Activated CD4-positive, alpha-beta memory T cell treated with anti-CD3 and anti-CD28 coated beads, Interleukin-2, amount 10 ng/mL, durations not matched to agents 7 days and 5 days (primary cell): Measurements from ENCODE around the gene VTI1A. TPM values are rescaled to one million over a fixed set of nuclear protein-coding genes. Genes with fewer than 3 reads are reported as not detected.
"Not testable (repeated sequence)": the region's sequence is repeated elsewhere in the genome, so short reads cannot be mapped to it uniquely, and the experiment has no call there.

Experiments used
- CTCF ChIA-PET: fragments of 350-600 bp; sonication (Branson Sonifier 250); formaldehyde crosslinking; loops from one replicate; lab custom pipeline; 2021; ENCODE audit warnings: antibody characterized with exemption, inconsistent platforms; lab: Charles Lee
- POLR2A ChIA-PET: fragments of 350-600 bp; sonication (Branson Sonifier 250); formaldehyde crosslinking; loops from one replicate; lab custom pipeline; 2021; ENCODE audit warnings: antibody characterized with exemption; lab: Charles Lee
- DNase-seq: peaks from one replicate; pipeline ENCODE4 v3.0.0-alpha.2; 2020
- H3K27ac Mint-ChIP-seq: one replicate; pipeline ENCODE4 v1.8.0; 2021; ENCODE audit warnings: mild to moderate bottlenecking, mixed read lengths
- H3K27me3 Mint-ChIP-seq: one replicate; pipeline ENCODE4 v1.8.0; 2021; ENCODE audit warnings: mixed read lengths
- H3K36me3 Mint-ChIP-seq: one replicate; pipeline ENCODE4 v1.8.0; 2021; ENCODE audit warnings: low read depth, mixed read lengths
- H3K4me1 Mint-ChIP-seq: one replicate; pipeline ENCODE4 v1.8.0; 2021; ENCODE audit warnings: mixed read lengths
- H3K4me3 Mint-ChIP-seq: one replicate; pipeline ENCODE4 v1.8.0; 2021; ENCODE audit warnings: mild to moderate bottlenecking, mixed read lengths
- H3K9me3 Mint-ChIP-seq: one replicate; pipeline ENCODE4 v1.8.0; 2021; ENCODE audit warnings: mixed read lengths
- total RNA-seq, 2 experiments: library from RNA; stranded (reverse); gene quantifications; one replicate each; pipeline ENCODE4 v1.2.3, GENCODE V29; 2021

VTI1A gene
- total RNA-seq, 2 experiments from 2014 or later: 32.9 to 37.3 TPM

GRCh38 chr10:112588225-112588990, 141.4 kb downstream of the VTI1A start:
- Mint-ChIP-seq H3K4me1 (no peaks in the 10 kb centered on the region), H3K27me3 (no peaks in the 10 kb centered on the region), H3K27ac (no peak overlapping the region), H3K9me3 (peaks cover 2% of the 10 kb centered on the region), H3K36me3 (no peaks in the 10 kb centered on the region), H3K4me3 (no peak overlapping the region)
- ChIA-PET POLR2A (no interaction called here), CTCF (interaction anchor here (0.7 kb wide), 1 partner anchor 41 kb away, joined by 3 read pairs; no protein-coding TSS in a partner anchor)
- no peak for DNase-seq

DNA sequence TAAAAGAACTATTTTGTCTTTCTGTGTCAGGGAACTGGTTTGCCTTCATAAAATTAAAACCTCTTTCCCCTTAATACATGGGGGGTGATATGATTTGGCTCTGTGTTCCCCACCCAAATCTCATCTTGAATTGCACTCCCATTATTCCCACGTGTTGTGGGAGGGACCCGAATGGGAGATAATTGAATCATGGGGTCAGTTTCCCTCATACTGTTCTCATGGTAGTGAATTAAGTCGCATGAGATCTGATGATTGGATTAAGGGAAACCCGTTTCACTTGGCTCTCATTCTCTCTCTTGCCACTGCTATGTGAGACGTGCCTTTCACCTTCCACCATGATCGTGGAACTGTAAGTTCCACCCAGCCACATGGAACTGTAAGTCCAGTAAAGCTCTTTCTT, 142.1 kb downstream of the VTI1A start:
- Mint-ChIP-seq H3K9me3 (peaks cover 2% of the 10 kb centered on the region), H3K27ac (no peak overlapping the region), H3K27me3 (no peaks in the 10 kb centered on the region), H3K36me3 (no peaks in the 10 kb centered on the region), H3K4me1 (no peaks in the 10 kb centered on the region), H3K4me3 (no peak overlapping the region)
- ChIA-PET CTCF (no interaction called here), POLR2A (no interaction called here)
- DNase-seq: no peak

GRCh38 chr10:112590786-112591185, 143.8 kb downstream of the VTI1A start:
- H3K27ac Mint-ChIP-seq, H3K9me3 Mint-ChIP-seq, H3K4me3 Mint-ChIP-seq, H3K4me1 Mint-ChIP-seq, H3K27me3 Mint-ChIP-seq, DNase-seq, H3K36me3 Mint-ChIP-seq, CTCF ChIA-PET, POLR2A ChIA-PET: not testable (repeated sequence)

DNA sequence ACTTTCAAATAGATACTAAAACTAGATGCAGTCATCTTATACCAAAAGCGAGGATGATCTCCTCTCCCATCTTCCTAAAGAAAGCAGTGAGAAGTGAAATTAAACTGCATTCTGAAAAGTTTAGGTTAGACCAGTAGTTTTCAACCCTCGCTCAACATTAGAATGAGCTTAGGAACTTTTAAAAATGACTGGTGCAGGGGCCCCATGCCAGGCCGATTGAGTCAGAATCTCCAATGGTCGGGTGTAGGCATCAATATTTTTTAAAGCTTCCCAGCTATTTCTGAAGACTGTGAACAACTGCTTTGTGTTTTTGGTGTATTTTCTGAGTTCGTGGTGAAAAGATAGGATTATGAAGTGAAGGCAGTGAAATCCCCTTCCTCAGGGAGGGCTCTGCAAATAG, 146.0 kb downstream of the VTI1A start:
- H3K27ac Mint-ChIP-seq: no peak overlapping the region
- no peaks in the 10 kb centered on the region for H3K4me1 Mint-ChIP-seq
- no peak overlapping the region for H3K4me3 Mint-ChIP-seq
- H3K27me3 Mint-ChIP-seq: no peaks in the 10 kb centered on the region
- peaks cover 2% of the 10 kb centered on the region for H3K9me3 Mint-ChIP-seq
- ChIA-PET CTCF (no interaction called here), POLR2A (no interaction called here)
- no peaks in the 10 kb centered on the region for H3K36me3 Mint-ChIP-seq
- DNase-seq: no peak

DNA sequence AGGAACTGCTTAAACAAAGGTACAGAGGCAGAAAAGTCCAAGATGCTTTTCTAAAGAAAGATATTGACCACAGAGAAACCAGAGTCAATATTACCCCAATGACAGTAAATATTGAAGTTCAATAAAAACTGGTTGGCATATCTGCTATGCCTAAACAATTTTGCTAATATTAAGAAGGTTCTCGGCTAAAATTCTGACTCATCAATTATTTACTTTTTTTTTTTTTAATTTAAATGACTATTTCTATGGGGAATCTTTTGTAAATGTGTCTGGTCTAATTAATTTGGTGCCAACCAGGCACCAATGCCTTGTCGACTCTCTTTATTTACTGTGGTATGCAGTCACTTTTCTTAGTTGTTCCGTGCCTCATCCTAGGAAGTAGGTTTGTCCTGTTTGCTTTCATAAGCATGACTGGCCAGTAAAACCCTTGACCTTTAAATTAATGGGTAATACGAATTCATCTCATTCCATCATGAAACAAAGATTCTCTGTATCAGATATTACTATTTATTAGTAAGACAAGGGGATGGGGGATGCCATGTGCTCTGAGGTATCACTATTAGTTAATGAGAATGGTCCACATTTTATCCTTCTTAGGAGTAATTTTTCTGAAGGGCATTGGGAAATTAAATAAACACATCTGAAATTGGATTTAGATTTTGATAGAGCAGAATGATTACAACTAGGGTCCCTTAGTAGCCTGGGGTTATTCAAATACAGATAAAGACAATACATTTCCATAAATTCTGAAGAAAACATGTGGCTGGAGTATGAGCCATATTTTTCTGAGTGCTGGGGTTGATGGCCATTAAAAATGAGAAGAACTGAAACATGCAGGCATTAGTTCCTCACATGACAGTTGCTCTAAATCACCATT, 154.4 kb downstream of the VTI1A start:
- DNase-seq: no peak
- Mint-ChIP-seq H3K27ac (no peak overlapping the region), H3K4me1 (no peaks in the 10 kb centered on the region), H3K36me3 (peaks cover 3% of the 10 kb centered on the region), H3K9me3 (no peaks in the 10 kb centered on the region), H3K4me3 (no peak overlapping the region), H3K27me3 (no peaks in the 10 kb centered on the region)
- POLR2A ChIA-PET: no interaction called here
- CTCF ChIA-PET: no interaction called here

DNA sequence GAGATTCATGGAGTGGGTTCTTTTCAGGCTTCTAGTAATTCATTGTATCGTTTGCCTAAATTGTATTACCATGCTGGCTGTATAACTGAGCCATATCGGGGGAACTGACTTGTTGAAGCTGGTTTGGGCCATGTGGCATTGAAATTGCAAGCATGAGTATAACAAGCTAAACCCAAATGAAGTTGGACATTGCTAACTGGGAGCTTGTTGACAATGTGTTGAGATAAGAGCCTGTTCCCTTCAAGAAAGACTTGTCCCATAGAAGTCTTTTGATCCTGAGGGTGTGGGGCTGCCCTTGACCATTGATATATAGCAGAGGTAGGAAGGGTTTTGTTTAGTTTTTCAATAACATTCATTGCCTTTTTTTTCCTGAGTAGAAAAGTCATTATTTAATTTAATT, 156.0 kb downstream of the VTI1A start:
- CTCF ChIA-PET: no interaction called here
- Mint-ChIP-seq H3K9me3 (no peaks in the 10 kb centered on the region), H3K27ac (no peak overlapping the region)

GRCh38 chr10:112605063-112605462, 158.0 kb downstream of the VTI1A start:
- no peaks in the 10 kb centered on the region for H3K9me3 Mint-ChIP-seq
- H3K27ac Mint-ChIP-seq: no peak overlapping the region
- ChIA-PET CTCF (interaction anchor here (0.5 kb wide), 1 partner anchor 470 kb away, joined by 3 read pairs; no protein-coding TSS in a partner anchor), POLR2A (no interaction called here)
- H3K4me1 Mint-ChIP-seq: no peaks in the 10 kb centered on the region
- H3K4me3 Mint-ChIP-seq: no peak overlapping the region
- no peaks in the 10 kb centered on the region for H3K27me3 Mint-ChIP-seq
- no peak for DNase-seq
- H3K36me3 Mint-ChIP-seq: peaks cover 6% of the 10 kb centered on the region

More for the DNA sequence above, 156.0 kb downstream of the VTI1A start:
- no peak for DNase-seq
- no peaks in the 10 kb centered on the region for H3K27me3 Mint-ChIP-seq
- POLR2A ChIA-PET: no interaction called here
- no peaks in the 10 kb centered on the region for H3K4me1 Mint-ChIP-seq
- H3K4me3 Mint-ChIP-seq: no peak overlapping the region
- H3K36me3 Mint-ChIP-seq: peaks cover 6% of the 10 kb centered on the region

DNA sequence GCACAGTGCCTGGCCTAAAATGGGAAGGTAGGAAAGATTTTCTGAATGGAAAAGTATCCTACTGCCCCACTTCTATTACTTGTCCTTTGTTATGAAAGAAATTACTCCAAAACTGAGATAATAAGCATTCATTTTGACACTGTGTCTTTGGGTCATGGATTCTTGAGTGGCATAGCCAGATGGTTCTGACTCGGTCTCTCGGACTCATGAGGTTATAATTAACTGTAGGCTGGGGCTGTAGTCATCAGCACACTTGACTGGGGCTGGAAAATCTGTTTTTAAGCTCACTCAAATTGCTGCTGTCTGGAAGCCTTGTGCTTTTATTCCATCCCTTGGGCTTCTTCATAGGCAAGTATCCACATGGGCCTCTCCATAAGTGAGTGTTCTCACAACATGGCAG, 160.5 kb downstream of the VTI1A start:
- POLR2A ChIA-PET: no interaction called here
- no peak for DNase-seq
- H3K27ac Mint-ChIP-seq: no peak overlapping the region
- CTCF ChIA-PET: no interaction called here
- H3K36me3 Mint-ChIP-seq: peaks cover 6% of the 10 kb centered on the region
- no peaks in the 10 kb centered on the region for H3K4me1 Mint-ChIP-seq
- no peak overlapping the region for H3K4me3 Mint-ChIP-seq
- no peaks in the 10 kb centered on the region for H3K27me3 Mint-ChIP-seq
- H3K9me3 Mint-ChIP-seq: no peaks in the 10 kb centered on the region

DNA sequence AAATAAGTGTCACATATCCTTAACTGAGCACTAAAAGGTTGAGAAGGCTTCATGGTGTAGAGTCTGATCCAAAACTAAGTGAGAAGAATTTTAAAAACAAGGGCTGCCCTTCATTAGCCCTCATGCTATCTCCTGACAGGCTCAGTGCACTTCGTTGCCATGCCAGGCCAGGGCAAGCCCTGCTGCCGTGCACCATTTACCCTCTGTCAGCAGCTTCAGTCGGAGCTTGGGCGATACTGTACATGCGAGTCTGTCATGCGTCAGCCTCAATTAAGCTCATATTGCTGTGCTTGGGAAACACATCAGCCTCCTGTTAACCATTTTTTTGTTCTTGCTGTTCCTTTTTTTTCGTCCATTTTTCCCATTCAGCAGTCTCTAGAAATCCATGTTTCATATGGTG, 166.6 kb downstream of the VTI1A start:
- no peaks in the 10 kb centered on the region for H3K36me3 Mint-ChIP-seq
- H3K27ac Mint-ChIP-seq: no peak overlapping the region
- DNase-seq: no peak
- H3K4me1 Mint-ChIP-seq: no peaks in the 10 kb centered on the region
- H3K27me3 Mint-ChIP-seq: no peaks in the 10 kb centered on the region
- no peaks in the 10 kb centered on the region for H3K9me3 Mint-ChIP-seq
- ChIA-PET CTCF (no interaction called here), POLR2A (no interaction called here)
- H3K4me3 Mint-ChIP-seq: no peak overlapping the region

GRCh38 chr10:112614072-112614471, 167.1 kb downstream of the VTI1A start:
- CTCF ChIA-PET: no interaction called here

GRCh38 chr10:112614586-112614985, 167.6 kb downstream of the VTI1A start:
- Mint-ChIP-seq H3K27me3 (no peaks in the 10 kb centered on the region), H3K36me3 (no peaks in the 10 kb centered on the region), H3K9me3 (no peaks in the 10 kb centered on the region), H3K4me1 (no peaks in the 10 kb centered on the region), H3K4me3 (no peak overlapping the region), H3K27ac (no peak overlapping the region)
- ChIA-PET POLR2A (no interaction called here), CTCF (no interaction called here)
- no peak for DNase-seq

More at GRCh38 chr10:112614072-112614471, 167.1 kb downstream of the VTI1A start:
- POLR2A ChIA-PET: no interaction called here
- Mint-ChIP-seq H3K4me1 (no peaks in the 10 kb centered on the region), H3K9me3 (no peaks in the 10 kb centered on the region), H3K4me3 (no peak overlapping the region), H3K36me3 (no peaks in the 10 kb centered on the region), H3K27ac (no peak overlapping the region), H3K27me3 (no peaks in the 10 kb centered on the region)
- no peak for DNase-seq

DNA sequence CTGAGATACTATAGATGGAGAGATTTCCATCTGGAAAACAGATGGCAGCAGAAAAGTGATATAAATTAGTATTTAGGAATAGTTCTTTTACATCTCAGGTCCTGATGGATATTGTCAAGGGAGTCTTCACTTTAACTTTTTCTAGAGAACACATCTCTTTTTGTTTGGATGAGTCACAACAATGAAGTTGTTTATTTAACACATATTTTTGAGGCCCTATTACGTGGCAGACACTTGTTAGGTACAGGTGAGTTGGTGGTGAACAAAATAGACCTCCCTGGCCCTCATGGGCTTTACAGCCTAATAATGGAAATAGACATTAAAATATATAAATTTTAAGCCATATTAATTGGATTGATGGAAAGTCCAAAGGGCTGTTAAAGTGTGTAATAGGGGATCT, 168.3 kb downstream of the VTI1A start:
- Mint-ChIP-seq H3K4me1 (no peaks in the 10 kb centered on the region), H3K27ac (no peak overlapping the region), H3K9me3 (no peaks in the 10 kb centered on the region), H3K4me3 (no peak overlapping the region), H3K36me3 (no peaks in the 10 kb centered on the region), H3K27me3 (no peaks in the 10 kb centered on the region)
- no peak for DNase-seq
- ChIA-PET CTCF (no interaction called here), POLR2A (no interaction called here)

DNA sequence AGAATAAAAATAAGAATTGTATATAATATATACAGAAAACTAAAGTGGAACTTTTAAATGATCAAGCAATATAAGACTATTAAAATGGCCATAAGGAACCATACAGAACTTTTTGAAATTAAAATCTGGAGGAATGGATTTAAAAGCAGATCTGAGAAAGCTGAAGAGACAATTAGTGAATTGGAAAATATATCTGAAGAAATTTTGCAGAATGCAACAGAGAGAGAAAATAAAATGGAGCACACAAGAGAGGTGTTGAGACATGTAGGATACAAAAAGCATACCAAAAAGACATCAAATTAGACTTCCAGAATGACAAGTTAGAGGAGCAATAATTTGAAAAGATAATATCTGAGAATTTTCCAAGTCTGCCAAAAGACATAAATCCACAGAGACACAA, 169.6 kb downstream of the VTI1A start:
- H3K27me3 Mint-ChIP-seq: no peaks in the 10 kb centered on the region
- no peaks in the 10 kb centered on the region for H3K4me1 Mint-ChIP-seq
- no peak overlapping the region for H3K27ac Mint-ChIP-seq
- no peaks in the 10 kb centered on the region for H3K9me3 Mint-ChIP-seq
- DNase-seq: no peak
- no peak overlapping the region for H3K4me3 Mint-ChIP-seq
- H3K36me3 Mint-ChIP-seq: no peaks in the 10 kb centered on the region
- ChIA-PET POLR2A (no interaction called here), CTCF (no interaction called here)
